MM.1S (cell line): Measurements from ENCODE around the gene CPLANE1.

Source experiments
- DNase-seq: peaks from one replicate; pipeline ENCODE4 v3.0.0-alpha.2; 2015
- H2AFZ ChIP-seq: fragments of 300-600 bp; sonication (generic); 2 replicates; pipeline ENCODE4 v1.6.0; 2016; ENCODE audit warnings: antibody characterized with exemption, low read length
- H3F3A ChIP-seq: fragments of 300-600 bp; sonication (generic); 2 replicates; pipeline ENCODE4 v1.6.1; 2016; ENCODE audit warnings: mild to moderate bottlenecking, antibody characterized with exemption, low read length, moderate library complexity, mixed read lengths; ENCODE audit not compliant: insufficient read depth
- H3K27ac ChIP-seq: fragments of 300-600 bp; sonication (generic); 2 replicates; pipeline ENCODE4 v1.5.1; 2016; ENCODE audit warnings: mild to moderate bottlenecking, low read length
- H3K27me3 ChIP-seq: fragments of 300-600 bp; sonication (generic); replicated peaks from 2 replicates; pipeline ENCODE4 v1.6.0; 2016; ENCODE audit warnings: low read length; ENCODE audit not compliant: insufficient read depth
- H3K36me3 ChIP-seq: fragments of 300-600 bp; sonication (generic); replicated peaks from 2 replicates; pipeline ENCODE4 v1.6.1; 2016; ENCODE audit warnings: mild to moderate bottlenecking, low read length, mixed read lengths; ENCODE audit not compliant: insufficient read depth
- H3K4me1 ChIP-seq: fragments of 300-600 bp; sonication (generic); 2 replicates; pipeline ENCODE4 v1.6.1; 2016; ENCODE audit warnings: low read length, mixed read lengths
- H3K4me2 ChIP-seq: fragments of 300-600 bp; sonication (generic); 2 replicates; pipeline ENCODE4 v1.6.0; 2016; ENCODE audit warnings: low read depth, low read length
- H3K4me3 ChIP-seq: fragments of 300-600 bp; sonication (generic); 2 replicates; pipeline ENCODE4 v1.5.1; 2016; ENCODE audit warnings: low read length, mixed read lengths
- H3K79me2 ChIP-seq: fragments of 300-600 bp; sonication (generic); 2 replicates; pipeline ENCODE4 v1.6.1; 2016; ENCODE audit warnings: mixed run types, low read length, mixed read lengths
- H3K9ac ChIP-seq: fragments of 300-600 bp; sonication (generic); 2 replicates; pipeline ENCODE4 v1.6.1; 2016; ENCODE audit warnings: low read length, mixed read lengths
- H3K9me2 ChIP-seq: fragments of 300-600 bp; sonication (generic); replicated peaks from 2 replicates; pipeline ENCODE4 v1.6.1; 2016; ENCODE audit warnings: mild to moderate bottlenecking, low read length, mixed read lengths; ENCODE audit not compliant: insufficient read depth
- H3K9me3 ChIP-seq: fragments of 300-600 bp; sonication (generic); replicated peaks from 2 replicates; pipeline ENCODE4 v1.6.1; 2016; ENCODE audit warnings: mild to moderate bottlenecking, low read length, mixed read lengths; ENCODE audit not compliant: insufficient read depth
- H4K20me1 ChIP-seq: fragments of 300-600 bp; sonication (generic); 2 replicates; pipeline ENCODE4 v1.6.1; 2016; ENCODE audit warnings: mild to moderate bottlenecking, low read length, moderate library complexity, mixed read lengths; ENCODE audit not compliant: insufficient read depth
- CTCF ChIP-seq: fragments of 300-600 bp; sonication (generic); IDR thresholded peaks from 2 replicates; pipeline ENCODE4 v1.5.1; 2016; ENCODE audit warnings: antibody characterized with exemption, low read length, mixed read lengths
- EZH2 ChIP-seq: fragments of 300-600 bp; sonication (generic); optimal IDR thresholded peaks from 2 replicates; pipeline ENCODE3; 2017; ENCODE audit warnings: low read depth, mild to moderate bottlenecking, antibody characterized with exemption, low read length, mixed read lengths
- EZH2phosphoT487 ChIP-seq: fragments of 300-600 bp; sonication (generic); IDR thresholded peaks from 2 replicates; pipeline ENCODE4 v1.6.1; 2018; ENCODE audit warnings: antibody characterized with exemption, low read length

CPLANE1 gene

GRCh38 chr5:37208883-37209797, 40.0 kb downstream of the CPLANE1 start:
- Histone ChIP-seq H3K9me3 (no peaks in the 10 kb centered on the region), H3K36me3 (no peaks in the 10 kb centered on the region), H2AFZ (no peak overlapping the region), H3K27me3 (no peaks in the 10 kb centered on the region), H3K4me3 (no peak overlapping the region), H3K9me2 (no peaks in the 10 kb centered on the region), H3K4me2 (no peak overlapping the region), H3K27ac (no peak overlapping the region), H4K20me1 (no peaks in the 10 kb centered on the region), H3K4me1 (no peaks in the 10 kb centered on the region), H3F3A (no peaks in the 10 kb centered on the region), H3K79me2 (no peaks in the 10 kb centered on the region), H3K9ac (no peak overlapping the region)
- no peak for TF ChIP-seq EZH2
- TF ChIP-seq CTCF, result no peak
- no peak for TF ChIP-seq EZH2phosphoT487
- DNase-seq, result peak; percentile 7

- Histone ChIP-seq H3K9me2 (no peaks in the 10 kb centered on the region), H3K9ac (no peak overlapping the region), H3F3A (no peaks in the 10 kb centered on the region), H3K9me3 (no peaks in the 10 kb centered on the region), H3K4me2 (no peak overlapping the region), H2AFZ (no peak overlapping the region), H3K4me1 (no peaks in the 10 kb centered on the region), H3K4me3 (no peak overlapping the region), H4K20me1 (no peaks in the 10 kb centered on the region), H3K36me3 (no peaks in the 10 kb centered on the region), H3K27me3 (no peaks in the 10 kb centered on the region), H3K27ac (no peak overlapping the region), H3K79me2 (no peaks in the 10 kb centered on the region)
- no peak for TF ChIP-seq CTCF
- no peak for DNase-seq
Measured at GRCh38 chr5:37207802-37208201, 41.4 kb downstream of the CPLANE1 start.

GRCh38 chr5:37206736-37207135, 42.4 kb downstream of the CPLANE1 start:
- Histone ChIP-seq H3K36me3 (no peaks in the 10 kb centered on the region), H3K9me2 (no peaks in the 10 kb centered on the region), H3K9ac (no peak overlapping the region), H3K27ac (no peak overlapping the region), H3K4me2 (no peak overlapping the region), H3K79me2 (no peaks in the 10 kb centered on the region), H3K4me1 (no peaks in the 10 kb centered on the region), H3K27me3 (no peaks in the 10 kb centered on the region), H3F3A (no peaks in the 10 kb centered on the region), H4K20me1 (no peaks in the 10 kb centered on the region), H3K9me3 (no peaks in the 10 kb centered on the region), H2AFZ (no peak overlapping the region), H3K4me3 (no peak overlapping the region)
- TF ChIP-seq EZH2phosphoT487 (no peak), CTCF (no peak), EZH2 (no peak)
- DNase-seq, result no peak
